IPS-15b (cell line): ENCODE data around the gene TANC1.
"Not testable (repeated sequence)": the region's sequence is repeated elsewhere in the genome, so short reads cannot be mapped to it uniquely, and the experiment has no call there.

Source experiments
- H3K27me3 ChIP-seq: one replicate; pipeline ENCODE4 v1.6.1; 2013; ENCODE audit warnings: low read length; ENCODE audit not compliant: control insufficient read depth, insufficient read depth
- H3K36me3 ChIP-seq: one replicate; pipeline ENCODE4 v1.6.1; 2013; ENCODE audit warnings: low read length; ENCODE audit not compliant: control insufficient read depth, insufficient read depth
- H3K4me1 ChIP-seq: one replicate; pipeline ENCODE4 v1.6.1; 2013; ENCODE audit warnings: mild to moderate bottlenecking, low read length; ENCODE audit not compliant: control insufficient read depth, insufficient read depth
- H3K4me3 ChIP-seq: one replicate; pipeline ENCODE4 v1.5.1; 2013; ENCODE audit warnings: low read depth, low read length
- H3K9ac ChIP-seq: one replicate; pipeline ENCODE4 v1.6.1; 2013; ENCODE audit warnings: low read depth, mild to moderate bottlenecking, low read length
- H3K9me3 ChIP-seq: one replicate; pipeline ENCODE4 v1.6.1; 2013; ENCODE audit warnings: mild to moderate bottlenecking, low read length; ENCODE audit not compliant: control insufficient read depth, insufficient read depth

TANC1 gene

GRCh38 chr2:159036461-159036860 is 68.0 kb downstream of the TANC1 start:
- not testable (repeated sequence) for H3K9me3 ChIP-seq, H3K27me3 ChIP-seq, H3K4me3 ChIP-seq, H3K9ac ChIP-seq, H3K36me3 ChIP-seq
- peaks cover 13% of the 10 kb centered on the region for H3K4me1 ChIP-seq

GRCh38 chr2:159041328-159041727 is 72.9 kb downstream of the TANC1 start:
- not testable (repeated sequence) for H3K4me1 ChIP-seq, H3K9ac ChIP-seq, H3K9me3 ChIP-seq, H3K27me3 ChIP-seq, H3K36me3 ChIP-seq, H3K4me3 ChIP-seq

GRCh38 chr2:159042115-159042850 is 73.8 kb downstream of the TANC1 start:
- Histone ChIP-seq H3K4me1 (peaks cover 3% of the 10 kb centered on the region), H3K9ac (no peak overlapping the region), H3K36me3 (no peaks in the 10 kb centered on the region), H3K27me3 (no peaks in the 10 kb centered on the region), H3K9me3 (peaks cover 9% of the 10 kb centered on the region), H3K4me3 (no peak overlapping the region)

GRCh38 chr2:159043710-159044109 is 75.3 kb downstream of the TANC1 start:
- Histone ChIP-seq H3K27me3 (no peaks in the 10 kb centered on the region), H3K4me1 (peaks cover 3% of the 10 kb centered on the region), H3K36me3 (no peaks in the 10 kb centered on the region), H3K9ac (no peak overlapping the region), H3K4me3 (no peak overlapping the region), H3K9me3 (peaks cover 9% of the 10 kb centered on the region)

GRCh38 chr2:159044804-159045286 is 76.4 kb downstream of the TANC1 start:
- no peaks in the 10 kb centered on the region for H3K36me3 ChIP-seq
- H3K4me3 ChIP-seq = no peak overlapping the region
- no peak overlapping the region for H3K9ac ChIP-seq

GRCh38 chr2:159045545-159046454 is 77.4 kb downstream of the TANC1 start:
- Histone ChIP-seq H3K36me3 (no peaks in the 10 kb centered on the region), H3K9me3 (peaks cover 9% of the 10 kb centered on the region), H3K9ac (no peak overlapping the region), H3K4me3 (no peak overlapping the region), H3K4me1 (peaks cover 3% of the 10 kb centered on the region), H3K27me3 (no peaks in the 10 kb centered on the region)

More at GRCh38 chr2:159044804-159045286, 76.4 kb downstream of the TANC1 start:
- Histone ChIP-seq H3K4me1 (peaks cover 3% of the 10 kb centered on the region), H3K9me3 (peaks cover 9% of the 10 kb centered on the region), H3K27me3 (no peaks in the 10 kb centered on the region)

- H3K27me3 ChIP-seq = no peaks in the 10 kb centered on the region
- no peaks in the 10 kb centered on the region for H3K9me3 ChIP-seq
- H3K36me3 ChIP-seq = no peaks in the 10 kb centered on the region
Measured at GRCh38 chr2:159046966-159047365, 78.5 kb downstream of the TANC1 start.

GRCh38 chr2:159050426-159050825 is 82.0 kb downstream of the TANC1 start:
- no peaks in the 10 kb centered on the region for H3K9me3 ChIP-seq
- no peaks in the 10 kb centered on the region for H3K36me3 ChIP-seq
- H3K27me3 ChIP-seq = no peaks in the 10 kb centered on the region
- no peaks in the 10 kb centered on the region for H3K4me1 ChIP-seq
- no peak overlapping the region for H3K9ac ChIP-seq
- no peak overlapping the region for H3K4me3 ChIP-seq

More at GRCh38 chr2:159046966-159047365, 78.5 kb downstream of the TANC1 start:
- Histone ChIP-seq H3K9ac (no peak overlapping the region), H3K4me3 (no peak overlapping the region), H3K4me1 (peaks cover 3% of the 10 kb centered on the region)

GRCh38 chr2:159051133-159051532 is 82.7 kb downstream of the TANC1 start:
- H3K27me3 ChIP-seq = no peaks in the 10 kb centered on the region
- H3K9ac ChIP-seq = no peak overlapping the region
- no peaks in the 10 kb centered on the region for H3K36me3 ChIP-seq
- H3K4me3 ChIP-seq = no peak overlapping the region
- H3K4me1 ChIP-seq = no peaks in the 10 kb centered on the region
- no peaks in the 10 kb centered on the region for H3K9me3 ChIP-seq

GRCh38 chr2:159051661-159052060 is 83.2 kb downstream of the TANC1 start:
- Histone ChIP-seq H3K36me3 (no peaks in the 10 kb centered on the region), H3K9me3 (no peaks in the 10 kb centered on the region), H3K27me3 (no peaks in the 10 kb centered on the region), H3K4me3 (no peak overlapping the region), H3K9ac (no peak overlapping the region), H3K4me1 (no peaks in the 10 kb centered on the region)

GRCh38 chr2:159052157-159052601 is 83.7 kb downstream of the TANC1 start:
- no peaks in the 10 kb centered on the region for H3K36me3 ChIP-seq
- no peaks in the 10 kb centered on the region for H3K9me3 ChIP-seq
- H3K4me1 ChIP-seq = no peaks in the 10 kb centered on the region
- no peak overlapping the region for H3K9ac ChIP-seq
- H3K4me3 ChIP-seq = no peak overlapping the region
- no peaks in the 10 kb centered on the region for H3K27me3 ChIP-seq
